ENCODE data around the gene URB2. TPM values are rescaled to one million over a fixed set of nuclear protein-coding genes. Genes with fewer than 3 reads are reported as not detected.

The URB2 gene
- total RNA-seq, 2 experiments from 2014 or later: 17.4 to 17.7 TPM

GRCh38 chr1:229631966-229632365 is 5.9 kb downstream of the URB2 start:
- Mint-ChIP-seq H3K27ac (no peak overlapping the region), H3K36me3 (ENCODE audit: low read depth) (peaks cover 58% of the 10 kb centered on the region), H3K27me3 (no peaks in the 10 kb centered on the region), H3K9me3 (no peaks in the 10 kb centered on the region), H3K4me3 (no peak overlapping the region), H3K4me1 (ENCODE audit: low read depth) (peaks cover 33% of the 10 kb centered on the region)
- ChIA-PET CTCF (interaction anchor here (1.2 to 1.3 kb wide), 2 partner anchors 12 to 141 kb away, joined by 3 to 4 read pairs; no protein-coding TSS in a partner anchor), POLR2A (interaction anchor here (1.0 kb wide), 1 partner anchor 29 kb away, joined by 4 read pairs; no protein-coding TSS in a partner anchor)
- no peak for DNase-seq
- no peak for ATAC-seq
- TF ChIP-seq, protein P1, sequence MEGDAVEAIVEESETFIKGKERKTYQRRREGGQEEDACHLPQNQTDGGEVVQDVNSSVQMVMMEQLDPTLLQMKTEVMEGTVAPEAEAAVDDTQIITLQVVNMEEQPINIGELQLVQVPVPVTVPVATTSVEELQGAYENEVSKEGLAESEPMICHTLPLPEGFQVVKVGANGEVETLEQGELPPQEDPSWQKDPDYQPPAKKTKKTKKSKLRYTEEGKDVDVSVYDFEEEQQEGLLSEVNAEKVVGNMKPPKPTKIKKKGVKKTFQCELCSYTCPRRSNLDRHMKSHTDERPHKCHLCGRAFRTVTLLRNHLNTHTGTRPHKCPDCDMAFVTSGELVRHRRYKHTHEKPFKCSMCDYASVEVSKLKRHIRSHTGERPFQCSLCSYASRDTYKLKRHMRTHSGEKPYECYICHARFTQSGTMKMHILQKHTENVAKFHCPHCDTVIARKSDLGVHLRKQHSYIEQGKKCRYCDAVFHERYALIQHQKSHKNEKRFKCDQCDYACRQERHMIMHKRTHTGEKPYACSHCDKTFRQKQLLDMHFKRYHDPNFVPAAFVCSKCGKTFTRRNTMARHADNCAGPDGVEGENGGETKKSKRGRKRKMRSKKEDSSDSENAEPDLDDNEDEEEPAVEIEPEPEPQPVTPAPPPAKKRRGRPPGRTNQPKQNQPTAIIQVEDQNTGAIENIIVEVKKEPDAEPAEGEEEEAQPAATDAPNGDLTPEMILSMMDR (IDR thresholded peaks at IDR 0.05): no peak
- intact Hi-C loops (cut with micrococcal nuclease): no loop called here

DNA sequence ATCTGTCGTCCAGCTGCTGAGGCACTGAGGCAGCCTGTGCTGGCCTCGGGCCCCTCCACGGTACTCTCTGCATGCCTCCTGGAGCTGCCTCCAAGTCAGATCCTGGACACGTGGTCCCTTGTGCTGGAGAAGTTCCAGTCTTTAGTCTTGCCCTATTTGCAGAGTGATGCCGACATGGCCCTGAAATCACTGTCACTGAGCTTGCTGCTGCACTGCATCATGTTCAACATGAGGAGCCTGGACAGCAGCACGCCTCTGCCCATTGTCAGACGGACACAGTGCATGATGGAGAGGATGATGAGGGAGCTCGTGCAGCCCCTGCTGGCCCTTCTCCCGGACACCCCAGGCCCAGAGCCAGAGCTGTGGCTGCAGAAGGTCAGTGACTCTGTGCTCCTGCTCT is 10.0 kb downstream of the URB2 start:
- peaks cover 54% of the 10 kb centered on the region for H3K36me3 Mint-ChIP-seq (ENCODE audit: low read depth)
- H3K9me3 Mint-ChIP-seq: no peaks in the 10 kb centered on the region
- no peaks in the 10 kb centered on the region for H3K27me3 Mint-ChIP-seq
- CTCF ChIA-PET: no interaction called here
- peaks cover 16% of the 10 kb centered on the region for H3K4me1 Mint-ChIP-seq (ENCODE audit: low read depth)
- POLR2A ChIA-PET: interaction anchor here (0.7 to 2.5 kb wide), 3 partner anchors 10 to 40 kb away, joined by 3 to 10 read pairs (median 4); partner anchors contain the start of genes TAF5L and URB2
- TF ChIP-seq, protein P1 (IDR thresholded peaks at IDR 0.05): no peak
- no peak for DNase-seq
- no peak overlapping the region for H3K27ac Mint-ChIP-seq
- intact Hi-C loops (cut with micrococcal nuclease): no loop called here
- no peak overlapping the region for H3K4me3 Mint-ChIP-seq
- no peak for ATAC-seq

DNA sequence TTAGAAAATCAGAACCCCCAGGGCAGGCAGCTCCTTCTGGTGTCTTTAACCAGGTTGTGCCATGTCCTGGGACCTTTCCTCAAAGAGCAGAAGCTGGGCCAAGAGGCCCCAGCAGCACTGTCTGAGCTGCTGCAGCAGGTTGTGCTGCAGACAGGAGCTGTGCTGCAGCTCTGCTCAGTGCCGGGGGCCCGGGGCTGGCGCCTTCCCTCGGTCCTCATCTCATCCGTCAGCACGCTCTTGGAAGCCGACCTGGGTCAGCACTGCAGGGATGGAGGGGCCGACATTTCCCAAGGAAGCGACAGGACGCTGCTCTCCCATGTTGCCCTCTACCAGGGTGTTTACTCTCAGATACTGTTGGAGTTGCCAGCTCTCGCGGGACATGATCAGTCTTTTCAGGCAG is 11.7 kb downstream of the URB2 start:
- POLR2A ChIA-PET: no interaction called here
- TF ChIP-seq, protein P1 (IDR thresholded peaks at IDR 0.05): no peak
- H3K4me3 Mint-ChIP-seq: no peak overlapping the region
- no peak overlapping the region for H3K27ac Mint-ChIP-seq
- intact Hi-C loops (cut with micrococcal nuclease): no loop called here
- H3K4me1 Mint-ChIP-seq (ENCODE audit: low read depth): peaks cover 12% of the 10 kb centered on the region
- H3K36me3 Mint-ChIP-seq (ENCODE audit: low read depth): peaks cover 45% of the 10 kb centered on the region
- DNase-seq: no peak
- ATAC-seq: no peak
- no peaks in the 10 kb centered on the region for H3K27me3 Mint-ChIP-seq
- CTCF ChIA-PET: interaction anchor here (0.8 kb wide), 1 partner anchor 672 kb away, joined by 3 read pairs; no protein-coding TSS in a partner anchor
- H3K9me3 Mint-ChIP-seq: no peaks in the 10 kb centered on the region

DNA sequence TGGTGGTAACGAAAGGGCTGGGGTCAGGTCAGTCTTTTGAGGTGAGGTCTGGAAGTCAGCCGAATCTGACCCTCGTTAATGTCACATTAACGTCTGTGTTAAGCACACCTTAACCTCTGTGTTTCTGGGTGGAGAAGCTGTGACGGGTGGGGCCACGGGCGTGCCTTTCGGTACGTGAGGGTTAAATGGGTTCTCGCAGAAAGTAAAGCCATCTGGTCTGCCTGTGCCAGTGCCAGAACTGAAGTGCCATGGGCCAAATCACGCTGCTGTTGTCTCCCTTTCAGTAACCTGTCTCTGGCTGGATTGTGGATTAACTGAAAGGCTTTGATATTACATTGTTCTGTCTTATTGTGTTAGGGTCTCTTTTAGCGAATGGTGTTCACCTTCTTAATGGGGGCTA is 14.4 kb downstream of the URB2 start:
- H3K27me3 Mint-ChIP-seq: no peaks in the 10 kb centered on the region
- ATAC-seq (no peak), DNase-seq (no peak)
- no peak overlapping the region for H3K4me3 Mint-ChIP-seq
- ChIA-PET CTCF (interaction anchor here (1.2 kb wide), 1 partner anchor 9 kb away, joined by 5 read pairs; no protein-coding TSS in a partner anchor), POLR2A (no interaction called here)
- no peak overlapping the region for H3K27ac Mint-ChIP-seq
- H3K36me3 Mint-ChIP-seq (ENCODE audit: low read depth): peaks cover 47% of the 10 kb centered on the region
- TF ChIP-seq, protein P1 (IDR thresholded peaks at IDR 0.05): no peak
- peaks cover 12% of the 10 kb centered on the region for H3K4me1 Mint-ChIP-seq (ENCODE audit: low read depth)
- H3K9me3 Mint-ChIP-seq: no peaks in the 10 kb centered on the region
- intact Hi-C loops (cut with micrococcal nuclease): no loop called here

DNA sequence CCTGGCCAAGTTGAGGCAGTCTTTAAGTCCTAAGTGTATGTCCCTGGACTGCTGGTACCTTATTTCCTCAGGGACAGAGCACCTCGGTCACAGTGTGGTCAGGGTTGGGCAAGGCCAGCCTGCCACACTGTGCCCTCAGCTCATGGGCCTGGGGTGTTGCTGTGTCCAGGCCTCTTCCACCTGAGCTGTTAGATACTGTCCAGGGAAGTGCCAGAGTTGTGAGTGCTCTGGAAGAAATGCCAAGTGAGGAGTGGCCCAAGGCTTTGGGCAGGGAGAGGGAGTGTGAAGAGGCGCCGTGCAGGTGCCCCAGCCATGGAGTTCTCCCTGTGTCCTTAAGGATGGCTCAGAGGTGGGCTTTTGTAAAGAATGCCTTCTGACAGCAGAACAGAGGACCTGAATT is 15.3 kb downstream of the URB2 start:
- no peaks in the 10 kb centered on the region for H3K9me3 Mint-ChIP-seq
- H3K27ac Mint-ChIP-seq: no peak overlapping the region
- intact Hi-C loops (cut with micrococcal nuclease): no loop called here
- ATAC-seq: no peak
- H3K27me3 Mint-ChIP-seq: no peaks in the 10 kb centered on the region
- ChIA-PET POLR2A (no interaction called here), CTCF (no interaction called here)
- DNase-seq: no peak
- TF ChIP-seq, protein P1 (IDR thresholded peaks at IDR 0.05): no peak
- H3K36me3 Mint-ChIP-seq (ENCODE audit: low read depth): peaks cover 43% of the 10 kb centered on the region
- H3K4me3 Mint-ChIP-seq: no peak overlapping the region
- peaks cover 12% of the 10 kb centered on the region for H3K4me1 Mint-ChIP-seq (ENCODE audit: low read depth)

Measured in activated CD8-positive, alpha-beta T cell treated with anti-CD3 and anti-CD28 coated beads for 36 hours (primary cell).